DOHH2 (cell line): ENCODE results near the gene ITGA3.

Source experiments
- H3F3A ChIP-seq: fragments of 200-600 bp; sonication (generic), shearing (Covaris generic); 2 replicates; pipeline ENCODE4 v1.6.0; 2016; ENCODE audit warnings: antibody characterized with exemption, mild to moderate bottlenecking; ENCODE audit not compliant: control insufficient read depth, insufficient read depth
- H3K27ac ChIP-seq: fragments of 200-600 bp; sonication (generic); 2 replicates; pipeline ENCODE4 v1.5.1; 2014; ENCODE audit warnings: low read depth, mild to moderate bottlenecking, low read length, moderate library complexity
- H3K27me3 ChIP-seq: fragments of 200-600 bp; sonication (generic); 2 replicates; pipeline ENCODE4 v1.6.1; 2014; ENCODE audit warnings: mild to moderate bottlenecking, low read length, mixed read lengths; ENCODE audit not compliant: control insufficient read depth
- H3K36me3 ChIP-seq: fragments of 200-600 bp; sonication (generic); 2 replicates; pipeline ENCODE4 v1.6.1; 2014; ENCODE audit warnings: mild to moderate bottlenecking, low read length, moderate library complexity, mixed read lengths; ENCODE audit not compliant: control insufficient read depth
- H3K4me1 ChIP-seq: fragments of 200-600 bp; sonication (generic); 2 replicates; pipeline ENCODE4 v1.6.1; 2014; ENCODE audit warnings: mild to moderate bottlenecking, low read length, mixed read lengths; ENCODE audit not compliant: control insufficient read depth
- H3K4me2 ChIP-seq: fragments of 200-600 bp; sonication (generic); 2 replicates; pipeline ENCODE4 v1.6.0; 2014; ENCODE audit warnings: mild to moderate bottlenecking, low read length, moderate library complexity
- H3K4me3 ChIP-seq: fragments of 200-600 bp; sonication (generic); 2 replicates; pipeline ENCODE4 v1.5.1; 2014; ENCODE audit warnings: mild to moderate bottlenecking, low read length, mixed read lengths
- H3K79me2 ChIP-seq: fragments of 200-600 bp; sonication (generic); 2 replicates; pipeline ENCODE4 v1.6.1; 2014; ENCODE audit warnings: mild to moderate bottlenecking, low read length, mixed read lengths; ENCODE audit not compliant: control insufficient read depth
- H3K9me2 ChIP-seq: fragments of 200-600 bp; sonication (generic); replicated peaks from 2 replicates; pipeline ENCODE4 v1.6.1; 2014; ENCODE audit warnings: mild to moderate bottlenecking, low read length, mixed read lengths; ENCODE audit not compliant: control insufficient read depth
- H3K9me3 ChIP-seq: fragments of 200-600 bp; sonication (generic); 2 replicates; pipeline ENCODE4 v1.6.1; 2014; ENCODE audit warnings: antibody characterized with exemption, low read length, mixed read lengths; ENCODE audit not compliant: control insufficient read depth, insufficient read depth
- H4K20me1 ChIP-seq: fragments of 200-600 bp; sonication (generic); 2 replicates; pipeline ENCODE4 v1.6.0; 2014; ENCODE audit warnings: low read depth, mild to moderate bottlenecking, antibody characterized with exemption, low read length, moderate library complexity; ENCODE audit not compliant: control insufficient read depth, insufficient read depth
- CTCF ChIP-seq: fragments of 200-600 bp; sonication (generic); IDR thresholded peaks from one replicate; pipeline ENCODE4 v1.5.1; 2014; ENCODE audit warnings: antibody characterized with exemption, mild to moderate bottlenecking, low read depth, low read length; ENCODE audit not compliant: poor library complexity, severe bottlenecking
- EZH2phosphoT487 ChIP-seq: fragments of 200-600 bp; sonication (generic); IDR thresholded peaks from 2 replicates; pipeline ENCODE4 v1.6.1; 2017; ENCODE audit warnings: borderline replicate concordance, mild to moderate bottlenecking, antibody characterized with exemption, low read length, moderate library complexity, mixed read lengths

Gene ITGA3

GRCh38 chr17:50118076-50118827 is 62.3 kb downstream of the ITGA3 start:
- peaks cover 4% of the 10 kb centered on the region; the same call in 1 of the 2 replicates for H3K4me1 ChIP-seq
- no peaks in the 10 kb centered on the region for H3K36me3 ChIP-seq
- H3K79me2 ChIP-seq: no peaks in the 10 kb centered on the region
- no peaks in the 10 kb centered on the region for H3F3A ChIP-seq
- no peaks in the 10 kb centered on the region for H4K20me1 ChIP-seq
- H3K4me3 ChIP-seq: no peak overlapping the region
- no peaks in the 10 kb centered on the region for H3K9me2 ChIP-seq
- TF ChIP-seq EZH2phosphoT487 (no peak), CTCF (no peak)
- no peak overlapping the region for H3K4me2 ChIP-seq
- H3K27me3 ChIP-seq: peaks cover 53% of the 10 kb centered on the region
- H3K27ac ChIP-seq: no peak overlapping the region
- H3K9me3 ChIP-seq: no peaks in the 10 kb centered on the region

- no peak for TF ChIP-seq CTCF
- no peak for TF ChIP-seq EZH2phosphoT487
- Histone ChIP-seq H4K20me1 (no peaks in the 10 kb centered on the region), H3K9me2 (no peaks in the 10 kb centered on the region), H3K27ac (no peak overlapping the region), H3F3A (no peaks in the 10 kb centered on the region), H3K27me3 (peaks cover 56% of the 10 kb centered on the region), H3K4me3 (no peak overlapping the region), H3K4me2 (no peak overlapping the region), H3K79me2 (no peaks in the 10 kb centered on the region), H3K4me1 (peaks cover 4% of the 10 kb centered on the region; the same call in 1 of the 2 replicates), H3K36me3 (no peaks in the 10 kb centered on the region), H3K9me3 (no peaks in the 10 kb centered on the region)
Measured at GRCh38 chr17:50118828-50119218, 62.9 kb downstream of the ITGA3 start.

GRCh38 chr17:50120475-50121253 is 64.8 kb downstream of the ITGA3 start:
- H3K9me2 ChIP-seq: no peaks in the 10 kb centered on the region
- peaks cover 4% of the 10 kb centered on the region; the same call in 1 of the 2 replicates for H3K4me1 ChIP-seq
- H3F3A ChIP-seq: no peaks in the 10 kb centered on the region
- no peaks in the 10 kb centered on the region for H3K79me2 ChIP-seq
- no peak for TF ChIP-seq CTCF
- no peak for TF ChIP-seq EZH2phosphoT487
- peaks cover 56% of the 10 kb centered on the region for H3K27me3 ChIP-seq
- H3K27ac ChIP-seq: no peak overlapping the region
- no peaks in the 10 kb centered on the region for H3K9me3 ChIP-seq
- H3K4me3 ChIP-seq: no peak overlapping the region
- no peaks in the 10 kb centered on the region for H3K36me3 ChIP-seq
- H4K20me1 ChIP-seq: no peaks in the 10 kb centered on the region
- H3K4me2 ChIP-seq: no peak overlapping the region
